Activated CD4-positive, alpha-beta T cell treated with anti-CD3 and anti-CD28 coated beads, Interleukin-2, amount 10 ng/mL, durations not matched to agents 24 days and 14 days (primary cell): ENCODE data around the gene ITGB3. TPM values are rescaled to one million over a fixed set of nuclear protein-coding genes. Genes with fewer than 3 reads are reported as not detected.

Experiments used
- DNase-seq: peaks from one replicate; pipeline ENCODE4 v3.0.0; 2022
- H3K27ac Mint-ChIP-seq: one replicate; pipeline ENCODE4 v1.8.0; 2022; ENCODE audit warnings: mild to moderate bottlenecking, mixed read lengths
- H3K27me3 Mint-ChIP-seq: one replicate; pipeline ENCODE4 v1.8.0; 2022; ENCODE audit warnings: mixed read lengths
- H3K36me3 Mint-ChIP-seq: one replicate; pipeline ENCODE4 v1.8.0; 2022; ENCODE audit warnings: low read depth, mild to moderate bottlenecking, mixed read lengths
- H3K4me1 Mint-ChIP-seq: one replicate; pipeline ENCODE4 v1.8.0; 2021; ENCODE audit warnings: mixed read lengths
- H3K4me3 Mint-ChIP-seq: one replicate; pipeline ENCODE4 v1.8.0; 2022; ENCODE audit warnings: mild to moderate bottlenecking, moderate library complexity, mixed read lengths
- H3K9me3 Mint-ChIP-seq: one replicate; pipeline ENCODE4 v1.8.0; 2021; ENCODE audit warnings: mixed read lengths
- intact Hi-C: fragments of 100-400 bp; cut with micrococcal nuclease; formaldehyde crosslinking; loops from one replicate; pipeline ENCODE4 v1.15.1; 2023
- total RNA-seq: library from RNA; stranded (reverse); gene quantifications from 2 replicates; pipeline ENCODE4 v1.2.3, GENCODE V29; 2022

ITGB3 gene
- total RNA-seq, 1 donor from 2014 or later = not detected

GRCh38 chr17:47227862-47228261 lies 25.8 kb upstream of the ITGB3 start:
- H3K4me3 Mint-ChIP-seq = no peak overlapping the region
- no peak overlapping the region for H3K27ac Mint-ChIP-seq
- peaks cover 15% of the 10 kb centered on the region for H3K9me3 Mint-ChIP-seq
- peaks cover 17% of the 10 kb centered on the region for H3K4me1 Mint-ChIP-seq
- intact Hi-C loops = loop anchor here (5.0 kb wide), 1 partner anchor 389 kb away; no protein-coding TSS in a partner anchor
- no peaks in the 10 kb centered on the region for H3K36me3 Mint-ChIP-seq
- peaks cover 13% of the 10 kb centered on the region for H3K27me3 Mint-ChIP-seq
- DNase-seq = no peak

DNA sequence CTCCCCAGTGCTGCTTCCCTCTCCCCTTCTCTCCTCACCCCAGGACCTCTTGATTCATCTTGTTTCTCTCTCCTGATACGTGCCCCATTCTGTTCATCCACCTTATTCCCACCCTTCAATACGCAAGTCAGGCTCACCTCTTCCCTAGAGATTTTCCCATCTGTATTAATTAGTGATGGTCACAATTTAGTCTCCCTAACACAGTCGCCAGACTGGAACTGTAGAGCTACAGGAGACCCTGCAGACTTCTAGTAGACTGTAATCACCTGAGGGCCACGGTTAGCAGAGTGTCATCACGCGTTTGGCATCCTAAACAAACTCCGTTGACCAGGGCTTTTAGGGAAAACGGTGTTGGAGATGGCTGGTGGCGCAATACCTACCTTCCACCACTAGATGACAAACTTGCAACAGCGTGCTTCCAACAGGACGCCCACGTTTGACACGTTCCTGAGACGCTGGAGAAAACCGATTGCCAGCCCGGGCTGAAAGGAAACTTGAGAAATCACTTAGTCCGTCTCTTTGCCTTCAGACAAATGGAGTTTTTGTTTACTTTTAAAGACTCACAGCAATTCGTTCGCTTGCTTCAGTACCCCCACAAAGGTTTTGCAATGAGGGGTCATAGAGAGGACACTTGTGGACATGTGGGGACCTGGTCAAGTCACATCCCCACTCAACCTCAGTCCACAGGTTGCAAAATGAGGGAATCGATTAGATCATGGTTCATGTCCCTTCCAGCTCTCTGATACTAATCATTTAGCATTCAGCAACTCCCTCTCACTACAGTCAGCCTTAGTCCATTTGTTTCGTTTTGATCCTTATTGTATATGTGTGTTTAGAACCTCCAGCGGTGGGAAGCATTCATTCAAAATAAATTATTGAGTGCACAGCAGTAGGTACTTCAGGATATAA lies 23.8 kb upstream of the ITGB3 start:
- Mint-ChIP-seq H3K27me3 (peaks cover 11% of the 10 kb centered on the region), H3K4me1 (peaks cover 17% of the 10 kb centered on the region), H3K9me3 (no peaks in the 10 kb centered on the region), H3K4me3 (peak overlapping the region; percentile 78), H3K36me3 (no peaks in the 10 kb centered on the region), H3K27ac (peak overlapping the region; percentile 39)
- DNase-seq = peak; percentile 91
- intact Hi-C loops = loop anchor here (1.0 to 5.0 kb wide), 2 partner anchors 86 to 388 kb away; no protein-coding TSS in a partner anchor

GRCh38 chr17:47230864-47231263 lies 22.8 kb upstream of the ITGB3 start:
- no peak for DNase-seq
- no peaks in the 10 kb centered on the region for H3K36me3 Mint-ChIP-seq
- H3K4me1 Mint-ChIP-seq = peaks cover 17% of the 10 kb centered on the region
- intact Hi-C loops = no loop called here
- H3K27me3 Mint-ChIP-seq = peaks cover 11% of the 10 kb centered on the region
- peak overlapping the region; percentile 8 for H3K4me3 Mint-ChIP-seq
- H3K9me3 Mint-ChIP-seq = no peaks in the 10 kb centered on the region
- H3K27ac Mint-ChIP-seq = no peak overlapping the region

GRCh38 chr17:47231334-47231733 lies 22.3 kb upstream of the ITGB3 start:
- Mint-ChIP-seq H3K4me3 (no peak overlapping the region), H3K27me3 (peaks cover 11% of the 10 kb centered on the region), H3K27ac (no peak overlapping the region), H3K4me1 (peaks cover 17% of the 10 kb centered on the region), H3K9me3 (no peaks in the 10 kb centered on the region), H3K36me3 (no peaks in the 10 kb centered on the region)
- intact Hi-C loops = no loop called here
- DNase-seq = no peak

DNA sequence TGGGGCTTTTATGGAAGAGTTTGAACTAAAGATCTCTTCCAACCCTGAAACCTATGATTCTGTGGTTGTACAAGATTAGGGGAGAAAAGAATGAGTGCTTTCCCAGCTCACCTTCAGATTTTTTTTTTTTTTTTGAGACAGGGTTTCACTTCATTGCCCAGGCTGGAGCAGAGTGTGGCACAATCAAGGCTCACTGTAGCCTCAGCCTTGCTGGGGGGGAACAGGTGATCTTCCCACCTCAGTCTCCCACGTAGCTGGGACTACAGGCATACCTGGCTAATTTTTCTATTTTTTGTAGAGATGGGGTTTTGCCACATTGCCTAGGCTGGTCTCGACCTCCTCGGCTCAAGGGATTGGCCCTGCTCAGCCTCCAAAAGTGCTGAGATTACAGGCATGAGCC lies 21.8 kb upstream of the ITGB3 start:
- Mint-ChIP-seq H3K9me3 (no peaks in the 10 kb centered on the region), H3K4me3 (no peak overlapping the region), H3K36me3 (no peaks in the 10 kb centered on the region), H3K27me3 (peaks cover 11% of the 10 kb centered on the region), H3K4me1 (peaks cover 17% of the 10 kb centered on the region), H3K27ac (no peak overlapping the region)
- intact Hi-C loops = no loop called here
- no peak for DNase-seq

DNA sequence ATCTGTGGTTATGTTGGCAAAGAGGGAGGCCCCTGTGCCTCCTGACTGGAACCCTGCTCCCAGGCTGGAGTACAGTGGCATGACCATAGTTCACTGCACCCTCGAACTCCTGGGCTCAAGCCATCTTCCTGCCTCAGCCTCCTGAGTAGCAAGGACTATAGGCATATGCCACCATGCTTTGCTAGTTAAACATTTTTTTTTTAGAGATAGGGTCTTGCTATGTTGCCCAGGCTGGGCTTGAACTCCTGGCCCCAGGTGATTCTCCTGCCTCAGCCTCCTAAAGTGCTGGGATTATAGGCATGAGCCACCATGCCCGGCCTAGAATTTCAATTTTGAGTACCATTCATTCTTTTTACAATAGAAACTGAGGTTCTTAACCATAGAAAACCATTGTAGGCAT lies 21.2 kb upstream of the ITGB3 start:
- H3K4me1 Mint-ChIP-seq = peaks cover 17% of the 10 kb centered on the region
- no peak for DNase-seq
- H3K4me3 Mint-ChIP-seq = no peak overlapping the region
- no peak overlapping the region for H3K27ac Mint-ChIP-seq
- intact Hi-C loops = no loop called here
- H3K27me3 Mint-ChIP-seq = peaks cover 8% of the 10 kb centered on the region
- no peaks in the 10 kb centered on the region for H3K9me3 Mint-ChIP-seq
- no peaks in the 10 kb centered on the region for H3K36me3 Mint-ChIP-seq

DNA sequence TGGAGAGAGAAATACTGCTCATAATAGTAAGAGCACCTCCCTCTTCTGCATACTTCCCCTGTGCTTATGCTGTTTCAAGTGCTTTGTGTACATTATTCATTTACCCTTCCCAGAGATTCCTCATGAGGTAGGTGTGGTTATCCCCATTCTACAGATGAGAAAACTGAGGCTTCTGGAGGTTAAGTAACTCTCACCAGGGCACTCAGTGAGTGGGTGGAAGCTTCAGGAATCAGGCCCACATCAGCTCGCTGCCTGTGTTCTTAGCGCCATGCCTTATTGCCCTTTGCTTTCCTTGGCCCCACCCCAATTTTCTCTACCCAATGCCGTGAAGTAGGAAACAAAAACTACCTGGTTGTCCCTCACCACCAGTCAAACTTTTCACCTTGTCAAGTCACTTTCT lies 18.1 kb upstream of the ITGB3 start:
- intact Hi-C loops = no loop called here

DNA sequence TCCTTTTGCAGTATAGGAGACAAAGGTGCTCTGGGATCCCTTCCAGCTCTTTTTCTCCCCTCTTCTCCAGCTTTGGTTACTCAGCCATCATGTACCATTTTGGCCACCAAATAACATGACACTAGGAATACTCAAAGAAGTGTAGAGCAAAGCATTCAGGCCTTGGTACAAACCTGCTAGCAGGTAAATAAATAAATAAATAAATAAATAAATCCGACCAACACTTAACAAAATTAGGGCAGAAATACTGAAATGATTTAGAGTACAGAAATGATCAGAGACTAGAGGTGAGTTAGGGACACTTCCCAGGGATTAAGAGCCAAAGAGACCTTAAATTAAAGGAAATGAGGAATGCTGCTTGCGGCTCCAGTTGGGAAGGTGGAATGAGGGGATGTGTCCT lies 17.7 kb upstream of the ITGB3 start:
- peaks cover 6% of the 10 kb centered on the region for H3K4me1 Mint-ChIP-seq
- H3K4me3 Mint-ChIP-seq = no peak overlapping the region
- DNase-seq = no peak
- intact Hi-C loops = no loop called here
- H3K36me3 Mint-ChIP-seq = no peaks in the 10 kb centered on the region
- peaks cover 4% of the 10 kb centered on the region for H3K27me3 Mint-ChIP-seq
- no peaks in the 10 kb centered on the region for H3K9me3 Mint-ChIP-seq
- H3K27ac Mint-ChIP-seq = no peak overlapping the region

More for the DNA sequence above, 18.1 kb upstream of the ITGB3 start:
- Mint-ChIP-seq H3K9me3 (no peaks in the 10 kb centered on the region), H3K27me3 (peaks cover 3% of the 10 kb centered on the region), H3K27ac (no peak overlapping the region), H3K4me1 (peaks cover 10% of the 10 kb centered on the region), H3K4me3 (no peak overlapping the region), H3K36me3 (no peaks in the 10 kb centered on the region)
- no peak for DNase-seq

GRCh38 chr17:47237841-47238240 lies 15.8 kb upstream of the ITGB3 start:
- peaks cover 9% of the 10 kb centered on the region for H3K27me3 Mint-ChIP-seq
- H3K9me3 Mint-ChIP-seq = no peaks in the 10 kb centered on the region
- no peak overlapping the region for H3K27ac Mint-ChIP-seq
- DNase-seq = no peak
- intact Hi-C loops = no loop called here
- H3K36me3 Mint-ChIP-seq = no peaks in the 10 kb centered on the region
- H3K4me1 Mint-ChIP-seq = peaks cover 6% of the 10 kb centered on the region
- no peak overlapping the region for H3K4me3 Mint-ChIP-seq

DNA sequence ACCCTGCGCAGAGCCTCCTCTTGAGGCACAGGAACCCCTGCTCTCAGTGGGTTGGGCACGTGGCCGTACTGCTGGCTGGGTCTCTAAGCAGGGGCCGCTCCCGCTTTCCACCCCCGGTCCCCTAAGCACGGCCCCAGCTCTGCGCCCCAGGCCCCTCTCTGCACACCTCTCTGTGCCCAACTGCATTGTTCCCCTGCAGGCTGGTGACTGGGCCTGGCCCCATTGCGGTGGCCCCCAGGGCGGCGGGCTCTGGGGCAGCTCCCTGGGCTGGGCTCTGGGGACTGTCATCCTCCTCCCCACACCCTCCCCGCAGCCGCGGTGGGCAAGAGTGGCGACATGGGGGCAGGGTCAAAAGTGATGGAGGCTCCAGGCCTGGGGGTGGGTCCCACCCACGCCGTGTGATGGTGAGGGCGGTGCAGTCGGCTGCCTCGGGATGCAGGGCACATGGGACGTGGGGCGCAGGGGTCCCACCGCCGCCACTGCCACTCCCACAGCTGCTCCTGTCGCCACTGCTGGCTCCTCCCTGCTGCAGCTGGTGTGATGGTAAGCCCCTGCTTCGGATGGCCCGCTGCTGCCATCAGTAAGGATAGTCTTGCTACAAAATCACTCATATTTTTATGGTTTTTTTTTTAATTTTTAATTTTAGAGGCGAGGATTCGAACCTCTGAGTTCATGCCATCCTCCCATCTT lies 15.2 kb upstream of the ITGB3 start:
- Mint-ChIP-seq H3K4me1 (peaks cover 6% of the 10 kb centered on the region), H3K27ac (no peak overlapping the region), H3K27me3 (peaks cover 11% of the 10 kb centered on the region), H3K36me3 (no peaks in the 10 kb centered on the region), H3K9me3 (no peaks in the 10 kb centered on the region), H3K4me3 (no peak overlapping the region)
- intact Hi-C loops = no loop called here
- DNase-seq = no peak

- H3K9me3 Mint-ChIP-seq = no peaks in the 10 kb centered on the region
- H3K36me3 Mint-ChIP-seq = no peaks in the 10 kb centered on the region
- intact Hi-C loops = no loop called here
- H3K27me3 Mint-ChIP-seq = peaks cover 18% of the 10 kb centered on the region
- H3K4me1 Mint-ChIP-seq = peaks cover 6% of the 10 kb centered on the region
- H3K4me3 Mint-ChIP-seq = no peak overlapping the region
- DNase-seq = no peak
- no peak overlapping the region for H3K27ac Mint-ChIP-seq
Measured at GRCh38 chr17:47239619-47239966, 14.0 kb upstream of the ITGB3 start.

DNA sequence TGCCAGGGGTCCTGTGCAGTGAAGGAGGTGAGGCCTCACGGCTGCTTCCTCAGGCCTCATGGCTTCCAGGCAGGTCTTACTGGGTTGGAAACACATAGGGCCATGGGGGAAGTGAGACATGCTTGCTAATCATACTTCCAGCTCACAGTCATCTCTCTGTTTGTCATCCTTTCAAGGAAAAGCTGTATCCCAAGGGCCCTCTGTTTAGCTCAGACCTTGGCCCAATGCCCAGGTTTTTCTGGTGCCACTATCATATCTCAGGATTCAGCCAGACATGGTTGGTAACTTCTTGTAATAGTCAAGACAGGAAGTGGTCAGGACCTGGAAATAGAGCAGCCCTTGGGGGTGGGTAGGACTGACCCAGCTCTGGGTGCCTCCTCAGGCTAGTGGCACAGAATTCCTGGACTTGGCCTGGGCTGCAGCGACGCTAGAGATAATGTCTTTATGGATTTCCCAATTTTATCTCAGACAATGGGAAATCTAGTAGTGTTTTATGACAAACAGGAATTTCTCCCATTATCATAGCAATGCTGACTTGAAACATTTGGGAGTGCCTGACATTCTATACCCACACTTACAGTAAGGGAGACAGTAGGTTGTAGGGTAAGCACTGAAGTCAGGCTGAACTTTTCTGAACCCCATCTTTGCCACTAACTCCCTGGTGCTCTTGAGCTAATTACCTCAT lies 13.5 kb upstream of the ITGB3 start:
- Mint-ChIP-seq H3K4me3 (no peak overlapping the region), H3K27ac (no peak overlapping the region), H3K27me3 (peaks cover 20% of the 10 kb centered on the region), H3K36me3 (no peaks in the 10 kb centered on the region), H3K9me3 (no peaks in the 10 kb centered on the region), H3K4me1 (peaks cover 6% of the 10 kb centered on the region)
- no peak for DNase-seq
- intact Hi-C loops = no loop called here

- Mint-ChIP-seq H3K4me3 (no peak overlapping the region), H3K27ac (no peak overlapping the region), H3K4me1 (peaks cover 6% of the 10 kb centered on the region), H3K27me3 (peaks cover 27% of the 10 kb centered on the region), H3K9me3 (no peaks in the 10 kb centered on the region), H3K36me3 (no peaks in the 10 kb centered on the region)
- no peak for DNase-seq
- intact Hi-C loops = no loop called here
Measured at GRCh38 chr17:47240806-47241205, 12.8 kb upstream of the ITGB3 start.

DNA sequence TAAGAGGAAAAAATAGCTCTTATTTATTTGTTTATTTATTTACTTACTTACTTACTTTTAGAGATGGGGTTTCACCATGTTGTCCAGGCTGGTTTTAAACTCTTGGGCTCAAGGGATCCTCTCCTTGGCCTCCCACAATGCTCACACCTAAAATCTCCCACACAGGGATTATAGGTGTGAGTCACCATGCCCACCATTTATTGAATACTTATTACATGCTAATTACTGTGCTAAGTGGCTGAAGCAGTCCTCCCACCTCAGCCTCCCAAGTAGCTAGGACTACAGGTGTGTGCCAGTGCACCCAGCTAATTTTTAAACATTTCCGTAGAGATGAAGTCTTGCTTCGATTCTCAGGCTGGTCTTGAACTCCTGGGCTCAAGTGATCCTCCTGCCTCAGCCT lies 11.0 kb upstream of the ITGB3 start:
- no peak for DNase-seq
- Mint-ChIP-seq H3K4me1 (peaks cover 6% of the 10 kb centered on the region), H3K27me3 (peaks cover 38% of the 10 kb centered on the region), H3K9me3 (no peaks in the 10 kb centered on the region), H3K27ac (no peak overlapping the region), H3K4me3 (no peak overlapping the region), H3K36me3 (no peaks in the 10 kb centered on the region)
- intact Hi-C loops = no loop called here
